ENCODE measurements around the gene ANKRD13D.

Gene ANKRD13D

GRCh38 chr11:67261946-67262681 is 27.0 kb upstream of the ANKRD13D start:
- no peak for ATAC-seq

GRCh38 chr11:67262731-67263675 is 26.1 kb upstream of the ANKRD13D start:
- peak; percentile 52 to 58 for ATAC-seq

DNA sequence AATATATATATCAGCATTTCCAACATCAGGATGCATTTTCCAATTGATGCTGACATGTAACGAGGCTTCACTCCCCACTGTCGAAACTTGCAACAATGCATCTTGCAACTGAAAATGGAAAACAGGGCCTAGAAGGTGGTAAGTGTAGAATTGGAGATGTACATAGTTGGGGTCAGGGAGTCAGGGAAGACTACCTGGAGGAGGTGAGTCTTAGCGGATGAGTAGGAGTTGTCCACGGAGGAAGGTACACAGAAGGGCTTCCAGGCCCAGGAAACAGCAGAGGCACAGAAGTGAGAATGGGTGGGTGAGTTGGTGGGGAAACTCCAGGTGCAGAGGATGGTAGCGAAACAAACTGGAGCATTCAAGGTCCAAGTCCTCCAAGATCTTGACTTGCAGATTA is 24.8 kb upstream of the ANKRD13D start:
- no peak for ATAC-seq

GRCh38 chr11:67264877-67265632 is 24.0 kb upstream of the ANKRD13D start:
- no peak for ATAC-seq

GRCh38 chr11:67265633-67266448 is 23.3 kb upstream of the ANKRD13D start:
- ATAC-seq = peak; percentile 51 to 52

DNA sequence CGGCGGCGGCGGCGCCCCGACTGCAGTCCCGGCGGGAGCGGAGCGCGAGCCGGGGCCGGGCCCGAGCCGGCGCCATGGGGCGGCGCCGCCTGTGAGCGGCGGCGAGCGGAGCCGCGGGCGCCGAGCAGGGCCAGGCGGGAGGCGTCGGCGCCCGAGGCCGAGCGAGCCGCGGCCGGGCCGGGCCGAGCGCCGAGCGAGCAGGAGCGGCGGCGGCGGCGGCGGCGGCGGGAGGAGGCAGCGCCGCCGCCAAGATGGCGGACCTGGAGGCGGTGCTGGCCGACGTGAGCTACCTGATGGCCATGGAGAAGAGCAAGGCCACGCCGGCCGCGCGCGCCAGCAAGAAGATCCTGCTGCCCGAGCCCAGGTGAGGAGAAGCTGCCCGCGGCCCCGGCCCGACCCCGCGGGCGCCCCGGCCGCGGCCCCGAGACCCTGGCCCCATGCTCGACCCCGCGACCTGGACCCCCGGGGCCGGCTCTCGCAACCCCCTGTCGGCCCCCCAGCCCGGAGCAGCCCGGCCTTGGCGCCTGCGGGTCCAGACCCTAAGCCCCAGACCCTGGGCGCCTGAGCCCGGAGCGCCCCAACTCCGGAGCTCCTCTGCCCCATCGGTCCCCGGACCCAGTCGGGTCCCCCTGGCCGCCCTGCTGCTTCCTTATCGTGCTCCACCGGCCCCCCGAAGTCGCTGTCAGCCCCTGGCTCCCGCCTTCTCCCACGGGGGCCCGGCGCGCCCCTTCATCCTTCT is 22.5 kb upstream of the ANKRD13D start, which contains the start of gene GRK2:
TSS of gene GRK2 (plus strand) at position 25 of the 739 bp plus-strand sequence. CDS start at position 252, 227 bp downstream.
- ATAC-seq = peak; percentile 9 to 22

DNA sequence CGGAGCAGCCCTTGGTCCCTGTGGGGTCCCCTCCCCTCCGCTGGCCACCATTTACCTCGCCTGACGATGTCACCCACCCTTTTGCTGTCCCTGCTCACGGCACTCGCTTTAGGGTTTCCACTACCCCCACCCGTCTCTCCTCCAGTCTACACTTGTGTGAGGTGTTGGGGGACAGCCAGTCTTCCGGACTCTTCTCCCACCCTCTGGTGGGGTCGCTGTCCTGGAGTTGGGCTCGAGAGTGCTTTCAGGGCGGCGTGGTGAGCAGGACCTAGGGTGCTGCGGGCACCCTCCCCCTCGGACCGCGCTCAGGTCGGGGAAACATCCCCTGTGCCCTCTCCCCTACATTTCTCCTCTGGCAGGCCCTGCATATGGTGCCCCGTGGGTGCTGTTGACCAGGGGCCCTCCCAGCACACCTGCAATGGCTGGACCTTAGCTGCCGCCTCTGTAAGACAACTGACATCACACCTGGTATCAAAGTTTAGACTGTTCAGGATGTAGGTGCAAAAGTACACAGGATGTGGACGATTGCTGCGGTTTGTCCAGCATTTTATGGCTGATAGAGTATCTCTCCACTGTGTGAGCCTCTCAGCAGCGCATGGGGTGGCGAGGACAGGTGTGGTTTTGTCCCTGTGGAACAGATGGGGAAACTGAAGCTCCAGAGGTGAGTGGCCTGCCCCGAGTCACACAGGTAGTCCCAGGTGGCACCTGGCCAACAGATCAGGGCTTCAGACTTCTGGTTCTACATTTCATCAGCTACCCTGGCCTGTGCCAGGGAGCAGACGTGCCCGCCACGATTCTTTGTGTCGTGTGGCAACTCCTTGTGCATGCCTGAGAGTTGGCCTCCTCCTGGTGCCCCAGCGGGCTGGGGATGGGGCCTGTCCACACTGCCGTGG is 21.7 kb upstream of the ANKRD13D start:
- ATAC-seq = no peak

DNA sequence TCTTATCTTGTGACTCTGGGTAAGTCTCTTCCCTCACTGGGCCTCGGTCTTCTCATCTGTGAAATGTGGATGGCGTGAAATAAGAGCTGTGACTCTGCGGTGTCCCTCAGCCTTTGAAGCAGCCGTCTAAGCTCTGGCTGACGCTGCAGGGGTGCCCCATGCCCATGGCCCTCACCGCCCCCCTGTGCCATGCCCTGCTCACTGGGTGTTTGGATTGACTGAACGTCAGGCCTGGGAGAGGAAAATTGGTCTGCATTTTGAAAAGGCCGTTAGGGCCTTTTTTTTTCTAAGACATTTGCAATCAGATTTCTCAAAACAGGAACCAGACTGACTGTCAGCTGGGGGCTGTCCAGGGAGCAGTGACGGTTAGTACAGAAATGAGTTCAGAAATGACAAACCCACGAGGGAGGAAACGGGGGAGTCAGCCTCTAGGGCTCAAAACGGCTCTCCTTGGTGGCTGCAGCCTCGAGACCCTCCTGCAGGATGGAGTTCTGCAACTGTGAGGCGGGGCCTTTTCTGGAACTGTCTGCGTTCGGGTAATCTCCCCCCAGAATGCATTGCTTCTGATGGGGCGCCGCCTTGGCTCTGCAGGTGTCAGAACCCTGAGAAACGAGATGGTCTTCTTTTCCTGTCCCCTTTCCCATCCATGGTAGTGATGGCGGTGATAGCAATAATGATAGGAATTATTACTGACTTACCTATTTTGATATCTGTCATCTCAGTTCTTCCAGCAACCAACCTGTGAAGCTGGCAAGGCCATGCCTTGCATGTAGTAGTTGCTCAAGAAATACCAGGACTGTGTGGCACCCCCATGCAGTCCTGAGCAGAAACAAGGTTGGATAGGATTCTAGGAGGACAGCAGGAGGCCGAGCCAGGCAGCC is 20.8 kb upstream of the ANKRD13D start:
- ATAC-seq = peak; percentile 64 to 68

GRCh38 chr11:67268962-67269268 is 20.2 kb upstream of the ANKRD13D start:
- no peak for ATAC-seq

DNA sequence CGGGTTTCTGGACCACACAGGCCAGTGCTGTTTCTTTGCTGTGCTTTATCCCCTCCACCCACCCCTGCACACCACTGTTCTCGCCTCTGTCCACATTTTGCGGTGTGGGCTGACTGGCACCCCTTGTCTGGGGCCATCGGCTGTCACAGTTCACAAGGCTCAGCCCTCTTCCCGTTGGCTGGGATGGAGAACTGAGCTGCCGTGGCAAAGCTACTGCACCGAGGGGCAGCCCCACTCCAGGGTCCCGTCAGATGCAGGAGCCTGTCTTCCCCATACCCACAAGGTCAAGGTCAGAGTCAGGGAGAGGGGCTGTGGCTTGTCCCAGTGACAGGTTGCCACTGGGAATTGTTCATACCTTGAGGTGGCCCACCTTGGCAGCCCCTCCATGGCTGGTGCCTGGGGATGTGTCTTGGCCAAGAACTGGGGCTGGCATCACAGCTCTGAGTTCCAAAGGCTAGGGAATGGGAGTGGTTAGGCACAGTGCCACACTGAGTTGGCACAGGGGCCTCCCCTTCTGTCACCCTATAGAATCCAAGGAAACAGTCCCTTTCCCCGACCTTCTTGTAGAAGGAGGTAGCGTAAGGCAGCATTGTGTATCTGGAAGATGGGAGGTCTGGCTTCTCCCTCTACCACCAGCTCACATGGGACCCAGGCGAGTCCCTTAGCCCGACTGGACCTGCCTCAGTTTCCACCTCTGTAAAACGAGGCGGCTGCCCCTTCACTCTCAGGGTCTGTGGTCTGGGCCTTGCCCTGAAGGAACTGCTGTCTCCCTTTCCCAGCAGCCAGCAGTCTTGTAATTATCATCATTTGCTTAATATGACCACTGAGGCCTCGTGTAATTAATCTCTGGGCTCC is 19.5 kb upstream of the ANKRD13D start:
- no peak for ATAC-seq

- ATAC-seq = no peak
These were observed 18.6 kb upstream of the ANKRD13D start for GRCh38 chr11:67270256-67271204.

DNA sequence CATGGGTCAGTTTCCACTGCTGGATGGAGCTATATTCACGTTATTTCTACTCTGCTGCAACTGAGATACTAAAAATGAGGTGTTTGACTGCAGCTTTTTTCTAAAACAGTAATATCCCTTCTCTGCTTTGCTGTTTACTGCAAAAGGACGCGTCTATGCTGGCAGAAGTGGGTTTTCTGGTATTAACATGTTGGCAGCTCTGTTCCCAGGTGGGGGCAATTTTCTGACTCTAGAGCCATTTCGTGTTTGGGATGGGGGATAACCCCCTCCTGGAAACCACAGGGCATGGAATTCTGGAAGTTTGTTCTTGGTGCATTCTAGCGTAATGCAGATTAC is 17.9 kb upstream of the ANKRD13D start:
- ATAC-seq = no peak

- ATAC-seq = peak; percentile 41 to 52
These were observed 17.4 kb upstream of the ANKRD13D start for GRCh38 chr11:67271541-67272284.

GRCh38 chr11:67272327-67273259 is 16.5 kb upstream of the ANKRD13D start:
- ATAC-seq = peak; percentile 25 to 26

GRCh38 chr11:67273260-67273990 is 15.7 kb upstream of the ANKRD13D start:
- ATAC-seq = no peak
